Suppressor macrophage (primary cell): ENCODE data around the gene SUN1.
"Not testable (repeated sequence)": the region's sequence is repeated elsewhere in the genome, so short reads cannot be mapped to it uniquely, and the experiment has no call there.

Experiments
- DNase-seq, 4 experiments: peaks; one replicate each; pipeline ENCODE4 v3.0.0-alpha.2; 2020 to 2022

SUN1 gene

DNA sequence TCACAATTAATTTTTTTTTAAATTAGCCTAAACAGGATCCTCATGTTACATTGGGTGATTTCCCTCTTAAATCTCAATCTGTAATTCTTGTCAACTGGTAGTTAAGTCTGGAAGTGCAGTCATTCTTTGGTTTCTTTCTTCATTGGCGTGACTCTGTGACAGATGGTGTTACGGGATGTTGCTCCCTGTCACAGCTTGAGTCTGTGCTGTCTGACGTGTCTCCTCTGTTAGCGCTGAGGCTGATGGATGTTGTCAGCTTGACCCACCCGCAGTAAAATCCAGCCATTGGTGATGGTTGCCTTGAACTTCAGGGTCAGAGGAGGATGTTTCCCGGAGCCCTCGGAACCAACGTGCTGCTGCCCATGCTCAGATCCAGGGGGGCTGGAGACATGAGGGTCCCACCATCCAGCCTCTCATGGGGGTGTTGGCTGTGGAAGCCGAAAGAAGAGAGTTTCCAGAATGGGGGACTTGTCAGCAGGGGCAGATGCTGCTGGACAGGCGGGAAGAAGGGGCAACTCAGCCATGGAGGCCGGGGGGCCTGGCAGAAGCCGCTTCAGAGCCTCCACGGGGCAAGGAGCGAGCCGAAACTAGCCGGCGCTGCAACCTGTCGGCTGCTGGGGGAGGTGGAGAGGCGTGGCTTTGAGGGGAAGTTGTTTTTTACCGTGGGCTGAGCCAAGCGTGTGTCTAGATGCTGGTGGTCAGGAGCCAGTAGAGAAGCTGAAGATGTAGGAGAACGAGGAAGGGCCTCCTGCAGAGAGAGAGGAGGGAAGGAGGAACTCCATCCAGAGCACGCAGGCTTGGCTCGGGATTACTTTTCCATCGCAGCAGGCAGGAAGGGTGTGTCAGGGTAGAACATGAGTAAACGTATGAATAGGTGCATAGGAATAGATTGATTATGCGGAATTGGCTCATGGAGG, 3.5 kb downstream of the SUN1 start:
- peak in 3 of 4 experiments; percentile 8 to 55 (median 34) for DNase-seq

GRCh38 chr7:836429-836828, 4.2 kb downstream of the SUN1 start:
- peak in 3 of 4 experiments; percentile 15 to 55 (median 50) for DNase-seq

DNA sequence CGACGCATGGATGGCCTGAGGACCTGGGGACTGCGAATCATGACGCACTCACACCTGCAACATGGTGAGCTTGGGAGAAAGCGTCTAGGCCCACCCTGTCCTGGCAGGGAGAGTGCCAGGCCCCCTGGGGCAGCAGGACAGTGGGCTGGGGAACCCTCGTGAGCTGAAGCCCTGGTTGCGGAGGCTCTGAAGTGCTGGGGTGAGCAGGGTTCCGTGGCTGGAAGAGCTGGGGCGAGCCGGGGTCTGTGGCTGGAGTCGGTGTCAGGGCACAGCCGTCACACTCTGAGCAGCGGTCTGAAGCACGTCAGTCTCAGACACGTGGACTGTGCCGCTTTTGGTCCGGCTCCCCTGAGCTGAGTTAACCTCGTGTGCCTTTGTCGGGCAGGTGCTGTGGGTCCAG, 4.7 kb downstream of the SUN1 start:
- no peak for DNase-seq

GRCh38 chr7:840001-840600, 7.8 kb downstream of the SUN1 start:
- no peak for DNase-seq

DNA sequence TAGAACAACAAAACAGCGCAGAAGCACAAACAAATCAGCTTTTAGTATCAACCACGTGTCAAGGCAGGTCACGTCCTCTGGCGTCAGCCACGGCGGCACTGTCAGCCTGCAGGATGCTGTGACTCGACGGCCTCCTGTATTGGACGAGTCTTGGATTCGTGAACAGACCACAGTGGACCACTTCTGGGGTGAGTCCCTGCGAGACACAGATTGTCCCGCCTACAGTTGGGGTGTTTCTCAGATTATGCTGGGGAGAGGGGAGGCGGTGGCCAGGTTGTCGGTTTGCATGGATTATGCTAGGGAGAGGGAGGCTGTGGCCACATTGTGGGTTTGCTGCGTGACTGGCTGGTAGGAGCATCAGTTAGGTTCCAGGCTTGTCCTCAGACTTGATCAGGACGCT, 9.7 kb downstream of the SUN1 start:
- no peak for DNase-seq

DNA sequence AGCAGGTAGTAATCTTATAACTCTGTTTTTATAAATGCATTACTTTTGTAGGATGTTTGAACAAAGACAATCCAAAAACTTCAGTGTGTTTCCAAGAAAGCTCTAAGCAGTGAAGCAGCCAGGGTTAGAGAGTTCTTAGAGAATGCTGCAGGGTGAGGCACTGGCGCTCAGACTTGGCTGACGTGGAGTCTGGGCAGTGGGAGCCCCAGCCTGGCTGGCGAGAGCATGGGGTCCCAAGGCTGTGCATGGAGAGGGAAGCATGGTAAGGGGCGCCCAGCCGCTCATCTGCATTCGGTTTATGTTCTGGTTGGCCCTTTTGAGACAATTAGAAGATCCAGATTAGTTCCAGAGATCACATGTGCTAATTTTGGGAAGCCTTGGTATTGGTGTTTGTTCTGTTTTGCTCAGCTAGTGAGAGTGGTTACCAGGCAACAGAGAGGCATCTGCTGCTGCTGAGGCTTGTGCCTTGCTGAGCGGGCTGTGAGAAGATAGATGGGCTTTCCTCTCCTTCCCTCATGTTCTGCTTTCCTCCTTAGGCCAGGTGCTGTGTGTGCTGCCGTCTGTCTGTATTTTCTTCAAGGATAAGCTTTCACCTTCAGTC, 10.3 kb downstream of the SUN1 start:
- no peak for DNase-seq

DNA sequence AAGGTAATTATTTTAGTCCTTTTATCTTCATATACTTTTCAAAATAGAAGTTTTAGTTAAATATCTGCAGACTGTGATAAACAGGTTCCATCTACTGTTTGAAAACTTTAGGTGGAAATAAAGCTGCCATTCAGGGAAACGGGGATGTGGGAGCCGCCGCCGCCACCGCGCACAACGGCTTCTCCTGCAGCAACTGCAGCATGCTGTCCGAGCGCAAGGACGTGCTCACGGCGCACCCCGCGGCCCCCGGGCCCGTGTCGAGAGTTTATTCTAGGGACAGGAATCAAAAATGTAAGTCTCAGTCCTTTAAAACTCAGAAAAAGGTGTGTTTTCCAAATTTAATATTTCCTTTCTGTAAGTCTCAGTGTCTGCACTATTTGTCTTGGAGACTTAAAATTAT, 11.0 kb downstream of the SUN1 start:
- DNase-seq: no peak

DNA sequence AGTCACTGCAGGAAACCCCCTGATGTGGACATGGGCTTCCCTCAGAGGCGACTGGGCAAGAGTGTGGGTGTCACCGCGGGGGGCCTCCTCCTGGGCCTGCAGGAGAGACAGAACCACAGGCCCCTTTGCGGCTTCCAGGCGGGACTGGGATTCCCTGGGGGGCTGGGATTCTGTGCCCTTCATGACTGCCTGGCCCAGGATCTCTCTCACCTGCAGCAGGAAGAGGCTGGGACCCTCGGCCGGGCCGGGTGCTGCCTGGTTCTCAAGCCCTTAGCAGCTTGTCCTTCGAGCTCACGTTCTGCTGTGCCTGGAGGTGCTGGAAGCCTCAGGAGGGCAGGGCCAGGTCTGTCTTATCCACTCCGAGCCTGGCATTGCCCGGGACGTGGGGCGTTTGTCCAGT, 11.8 kb downstream of the SUN1 start:
- no peak for DNase-seq

DNA sequence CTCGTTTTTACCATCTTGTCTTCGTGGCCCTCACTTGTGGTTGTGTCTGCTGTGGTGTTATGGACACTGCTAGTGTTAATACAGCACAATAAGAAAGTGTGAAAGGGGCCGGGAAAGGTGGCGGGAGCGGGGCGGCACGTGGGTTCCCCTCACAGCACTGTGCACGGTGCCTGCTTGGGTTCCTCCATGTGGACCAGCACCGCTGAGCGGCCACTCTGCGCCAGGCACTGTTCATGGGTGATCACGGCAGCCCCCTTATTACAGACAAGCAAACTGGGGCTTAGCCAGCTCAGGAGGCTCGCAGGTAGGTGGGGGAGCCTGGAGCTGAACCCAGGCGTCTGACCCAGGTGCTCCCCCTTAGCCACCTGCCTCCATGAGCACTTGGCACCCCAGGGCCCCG, 12.2 kb downstream of the SUN1 start:
- DNase-seq: no peak

- DNase-seq: no peak
Measured at GRCh38 chr7:845091-845490, 12.8 kb downstream of the SUN1 start.

DNA sequence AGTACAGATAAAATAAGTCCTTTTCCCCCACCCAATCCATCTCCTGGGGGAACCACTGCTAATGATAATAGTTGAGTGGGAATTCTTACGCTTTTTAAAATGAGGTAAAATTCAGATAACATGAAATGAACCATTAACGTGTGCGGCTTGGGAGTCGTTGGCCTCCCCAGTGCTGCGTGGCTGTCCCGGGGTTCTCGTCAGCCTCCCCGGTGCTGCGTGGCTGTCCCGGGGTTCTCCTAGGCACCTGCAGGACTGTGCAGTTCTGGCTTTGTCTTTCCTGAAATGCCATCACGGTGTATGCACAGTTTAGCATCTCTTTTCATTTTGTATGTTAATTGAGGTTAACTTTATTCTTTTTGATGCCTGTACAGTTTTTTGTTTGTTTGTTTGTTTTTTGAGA, 13.5 kb downstream of the SUN1 start:
- no peak for DNase-seq

GRCh38 chr7:846958-847650, 14.8 kb downstream of the SUN1 start:
- DNase-seq: not testable (repeated sequence)

GRCh38 chr7:847728-848127, 15.5 kb downstream of the SUN1 start:
- not testable (repeated sequence) for DNase-seq

DNA sequence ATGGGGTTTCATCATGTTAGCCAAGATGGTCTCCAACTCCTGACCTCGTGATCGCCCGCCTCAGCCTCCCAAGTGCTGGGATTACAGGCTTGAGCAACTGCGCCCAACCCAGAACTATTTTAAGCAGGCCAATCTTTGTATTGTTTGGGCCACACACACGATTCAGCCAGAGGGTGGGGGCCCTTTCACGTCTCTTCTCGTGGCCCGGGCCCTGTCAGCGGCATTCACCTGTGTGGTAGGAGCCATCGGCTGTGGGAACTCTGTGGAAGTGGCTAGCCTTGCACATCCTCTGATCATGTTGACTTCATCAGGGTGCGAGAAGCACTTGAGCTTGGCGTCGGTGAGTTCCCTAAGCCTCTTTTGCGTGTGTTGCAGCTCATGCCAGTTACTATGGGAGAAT, 16.9 kb downstream of the SUN1 start:
- DNase-seq: no peak

GRCh38 chr7:849781-850180, 17.5 kb downstream of the SUN1 start:
- DNase-seq: no peak

- DNase-seq: no peak
Measured at GRCh38 chr7:851204-851603, 18.9 kb downstream of the SUN1 start.

- no peak for DNase-seq
Measured at GRCh38 chr7:853366-854117, 21.3 kb downstream of the SUN1 start.

DNA sequence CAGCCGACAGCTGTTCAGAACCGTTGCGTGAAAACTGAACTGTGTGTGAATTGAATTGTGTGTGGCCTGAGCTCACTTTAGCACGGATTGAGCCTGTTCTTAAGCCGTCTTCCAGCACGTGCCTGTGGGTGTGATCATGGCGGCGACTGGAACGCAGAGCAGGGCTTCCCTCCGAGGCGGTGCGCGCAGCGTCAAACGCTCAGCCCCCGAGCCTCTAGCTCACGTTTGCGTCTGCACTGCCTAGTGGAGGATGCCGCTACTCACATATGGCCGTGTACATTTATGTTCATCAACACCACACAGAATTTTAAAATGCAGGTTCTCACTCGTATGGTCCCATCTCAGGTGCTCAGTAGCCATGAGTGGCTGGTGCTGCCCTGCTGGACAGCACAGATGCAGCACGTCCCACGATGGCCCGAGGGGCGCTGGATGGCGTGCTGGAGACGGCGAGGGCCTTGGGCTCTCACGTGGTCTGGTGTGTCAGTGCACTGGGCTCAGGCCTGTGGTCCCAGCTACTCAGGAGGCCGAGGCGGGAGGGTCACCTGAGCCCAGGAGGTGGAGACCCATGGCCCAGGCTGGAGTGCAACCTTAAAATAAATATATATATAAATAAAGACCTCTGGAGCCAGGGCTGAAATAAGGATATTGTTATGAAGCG, 22.0 kb downstream of the SUN1 start:
- no peak for DNase-seq

- no peak for DNase-seq
Measured at GRCh38 chr7:855686-856369, 23.6 kb downstream of the SUN1 start.

DNA sequence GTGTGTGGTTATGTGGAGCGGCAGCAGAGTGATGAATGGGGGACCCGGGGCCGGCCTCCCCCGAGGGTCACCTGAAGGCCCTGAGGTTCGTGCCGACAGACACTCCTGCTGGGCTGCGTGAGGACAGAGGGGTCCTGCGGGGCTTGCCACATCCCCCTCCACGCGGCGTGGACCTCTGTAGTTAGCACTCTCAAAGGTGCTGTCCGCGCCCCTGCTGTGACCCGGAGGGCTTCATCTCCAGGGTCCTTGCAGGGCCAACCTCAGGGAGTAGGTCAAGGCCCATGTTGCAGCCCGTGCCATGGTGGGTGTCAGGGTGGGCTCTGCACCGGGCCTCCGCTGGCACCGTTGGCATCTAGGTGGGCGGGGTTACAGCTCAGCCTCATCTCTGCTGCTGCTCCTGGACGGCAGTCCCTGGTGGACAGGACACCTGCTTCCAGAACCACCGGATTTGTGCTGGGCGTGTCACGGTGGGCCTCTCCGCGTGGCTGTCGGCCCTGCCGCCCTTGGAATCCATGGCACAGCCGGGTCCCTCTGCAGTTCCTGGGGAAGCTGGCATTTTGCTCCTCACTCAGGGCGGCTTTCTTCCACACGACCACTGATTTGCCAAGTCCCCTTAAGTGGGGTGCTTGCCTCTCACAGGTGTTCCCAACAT, 24.3 kb downstream of the SUN1 start:
- no peak for DNase-seq

GRCh38 chr7:857661-858060, 25.4 kb downstream of the SUN1 start:
- DNase-seq: no peak
